Suprapubic skin (tissue), 4 donors: ENCODE measurements around the gene FHOD3. TPM values are rescaled to one million over a fixed set of nuclear protein-coding genes. Genes with fewer than 3 reads are reported as not detected.

Experiments used
- DNase-seq, 2 donors: peaks; one replicate each; pipeline ENCODE4 v3.0.0-alpha.2; 2019; ENCODE audit warnings: low spot score in 2 of 2
- H3K27ac ChIP-seq: fragments of 200-600 bp; sonication (generic); one replicate; pipeline ENCODE4 v1.5.1; 2019
- H3K27me3 ChIP-seq: fragments of 200-600 bp; sonication (generic); one replicate; pipeline ENCODE4 v1.5.1; 2019
- H3K36me3 ChIP-seq: fragments of 200-600 bp; sonication (generic); one replicate; pipeline ENCODE4 v1.5.1; 2019
- H3K4me1 ChIP-seq: fragments of 200-600 bp; sonication (generic); one replicate; pipeline ENCODE4 v1.5.1; 2019
- H3K4me3 ChIP-seq: fragments of 200-600 bp; sonication (generic); one replicate; pipeline ENCODE4 v1.5.1; 2019; ENCODE audit warnings: mild to moderate bottlenecking
- H3K9me3 ChIP-seq: fragments of 200-600 bp; sonication (generic); one replicate; pipeline ENCODE4 v1.5.1; 2019
- CTCF ChIP-seq, 2 donors: fragments of 200-600 bp in 1 of 2; fragments of 450-650 bp in 1 of 2; sonication (generic) in 1 of 2; IDR thresholded peaks; one replicate each; pipeline ENCODE4 v1.5.1; 2016 to 2019; ENCODE audit warnings: antibody characterized with exemption in 2 of 2, mild to moderate bottlenecking in 1 of 2, moderate library complexity in 1 of 2
- EP300 ChIP-seq: sonication (generic); formaldehyde crosslinking; IDR thresholded peaks from one replicate; pipeline ENCODE4 v1.6.1; 2017; ENCODE audit warnings: antibody characterized with exemption
- POLR2A ChIP-seq, 2 donors: fragments of 450-650 bp; IDR thresholded peaks; one replicate each; pipeline ENCODE4 v1.6.1; 2017; ENCODE audit warnings: antibody characterized with exemption in 2 of 2, mild to moderate bottlenecking in 2 of 2, moderate library complexity in 2 of 2
- POLR2AphosphoS5 ChIP-seq, 3 donors: sonication (generic); formaldehyde crosslinking; IDR thresholded peaks; one replicate each; pipeline ENCODE4 v1.6.1; 2017; ENCODE audit warnings: antibody characterized with exemption in 3 of 3
- WGBS: methylation state at CpG from one replicate; pipeline ENCODE4 v1.1.5; 2018; 5-methylcytosine and 5-hydroxymethylcytosine counted together
- total RNA-seq, 4 donors: library from RNA; depleted of rRNA; stranded (reverse); fragments of >200 nt; gene quantifications; one replicate each; pipeline ENCODE4 v1.1.0, GENCODE V29; 2016

The FHOD3 gene
- total RNA-seq, 4 donors from 2014 or later: 5.8 to 18.7 (median 15.5) TPM

GRCh38 chr18:36734596-36734995 lies 437.1 kb downstream of the FHOD3 start:
- TF ChIP-seq POLR2AphosphoS5 (IDR thresholded peaks at IDR 0.05) (no peak), CTCF (IDR thresholded peaks at IDR 0.05) (no peak), EP300 (no peak), POLR2A (IDR thresholded peaks at IDR 0.05) (no peak)
- no peak for DNase-seq
- no peaks in the 10 kb centered on the region for H3K36me3 ChIP-seq
- WGBS: 65% methylated on average over 4 of the region's 4 CpGs
- H3K9me3 ChIP-seq: no peaks in the 10 kb centered on the region
- H3K4me1 ChIP-seq: no peaks in the 10 kb centered on the region
- no peak overlapping the region for H3K27ac ChIP-seq
- H3K27me3 ChIP-seq: no peaks in the 10 kb centered on the region
- H3K4me3 ChIP-seq: no peak overlapping the region

GRCh38 chr18:36735130-36735529 lies 437.6 kb downstream of the FHOD3 start:
- Histone ChIP-seq H3K4me1 (no peaks in the 10 kb centered on the region), H3K4me3 (no peak overlapping the region), H3K36me3 (no peaks in the 10 kb centered on the region), H3K27me3 (no peaks in the 10 kb centered on the region), H3K9me3 (no peaks in the 10 kb centered on the region), H3K27ac (no peak overlapping the region)
- WGBS: 76% methylated on average over 2 of the region's 2 CpGs
- no peak for DNase-seq
- TF ChIP-seq POLR2A (IDR thresholded peaks at IDR 0.05) (no peak), EP300 (no peak), POLR2AphosphoS5 (IDR thresholded peaks at IDR 0.05) (no peak), CTCF (IDR thresholded peaks at IDR 0.05) (no peak)

GRCh38 chr18:36736094-36736493 lies 438.6 kb downstream of the FHOD3 start:
- 97% methylated on average over 4 of the region's 6 CpGs for WGBS

GRCh38 chr18:36737316-36737715 lies 439.8 kb downstream of the FHOD3 start:
- no peak overlapping the region for H3K4me3 ChIP-seq
- TF ChIP-seq EP300: no peak
- no peak for TF ChIP-seq POLR2A (IDR thresholded peaks at IDR 0.05)
- TF ChIP-seq POLR2AphosphoS5 (IDR thresholded peaks at IDR 0.05): no peak
- TF ChIP-seq CTCF (IDR thresholded peaks at IDR 0.05): no peak
- H3K27ac ChIP-seq: no peak overlapping the region
- no peaks in the 10 kb centered on the region for H3K36me3 ChIP-seq
- H3K4me1 ChIP-seq: no peaks in the 10 kb centered on the region
- no peaks in the 10 kb centered on the region for H3K27me3 ChIP-seq
- 62% methylated on average over 3 of the region's 3 CpGs for WGBS
- no peak for DNase-seq
- H3K9me3 ChIP-seq: no peaks in the 10 kb centered on the region

More at GRCh38 chr18:36736094-36736493, 438.6 kb downstream of the FHOD3 start:
- Histone ChIP-seq H3K27me3 (no peaks in the 10 kb centered on the region), H3K36me3 (no peaks in the 10 kb centered on the region), H3K4me3 (no peak overlapping the region), H3K27ac (no peak overlapping the region), H3K9me3 (no peaks in the 10 kb centered on the region), H3K4me1 (no peaks in the 10 kb centered on the region)
- DNase-seq: no peak
- no peak for TF ChIP-seq POLR2AphosphoS5 (IDR thresholded peaks at IDR 0.05)
- TF ChIP-seq CTCF (IDR thresholded peaks at IDR 0.05): no peak
- no peak for TF ChIP-seq EP300
- no peak for TF ChIP-seq POLR2A (IDR thresholded peaks at IDR 0.05)

- no peak for DNase-seq
- Histone ChIP-seq H3K27me3 (no peaks in the 10 kb centered on the region), H3K36me3 (no peaks in the 10 kb centered on the region), H3K27ac (no peak overlapping the region), H3K4me1 (no peaks in the 10 kb centered on the region), H3K9me3 (no peaks in the 10 kb centered on the region), H3K4me3 (no peak overlapping the region)
- 71% methylated on average over 6 of the region's 6 CpGs for WGBS
- TF ChIP-seq CTCF (IDR thresholded peaks at IDR 0.05) (no peak), POLR2A (IDR thresholded peaks at IDR 0.05) (no peak), EP300 (no peak), POLR2AphosphoS5 (IDR thresholded peaks at IDR 0.05) (no peak)
Measured at GRCh38 chr18:36744261-36744876, 446.9 kb downstream of the FHOD3 start.
